ENCODE measurements around the gene HDAC4.

- TF ChIP-seq CTCF (conservative IDR thresholded peaks at IDR 0.05; ENCODE audit: low read depth, low read length) (no peak), POLR2A (IDR thresholded peaks at IDR 0.05; ENCODE audit: low read depth, low read length) (no peak), MXI1 (IDR thresholded peaks at IDR 0.05; ENCODE audit: borderline replicate concordance, low read depth, low read length) (no peak), CEBPB (IDR thresholded peaks at IDR 0.05; ENCODE audit: low read depth, low read length) (no peak), ELK1 (IDR thresholded peaks at IDR 0.05; ENCODE audit: borderline replicate concordance, low read depth, low read length) (no peak), RAD21 (IDR thresholded peaks at IDR 0.05; ENCODE audit: low read length) (no peak), BHLHE40 (IDR thresholded peaks at IDR 0.05; ENCODE audit: low read depth, low read length) (no peak), NFE2L2 (IDR thresholded peaks at IDR 0.05; ENCODE audit: low read depth, low read length) (no peak), RCOR1 (IDR thresholded peaks at IDR 0.05; ENCODE audit: insufficient replicate concordance, low read length) (no peak), RFX5 (IDR thresholded peaks at IDR 0.05; ENCODE audit: low read depth, low read length) (no peak), MAFK (IDR thresholded peaks at IDR 0.05; ENCODE audit: low read depth, low read length) (no peak)
These were observed 46.1 kb downstream of the HDAC4 start for GRCh38 chr2:239354791-239355136.

Measured in IMR-90 (cell line).